Prostate gland (tissue), 2 donors: ENCODE results near the gene BAHD1.

Experiments used
- POLR2AphosphoS5 ChIP-seq: sonication (generic); formaldehyde crosslinking; IDR thresholded peaks from one replicate; pipeline ENCODE4 v1.6.1; 2017; ENCODE audit warnings: antibody characterized with exemption
- TF ChIP-seq, protein P1 (sequence below), 4 experiments: fragments of 200-600 bp in 2 of 4; fragments of 450-650 bp in 2 of 4; sonication (generic) in 2 of 4; IDR thresholded peaks; 1 replicate in 3 of 4; 2 replicates in 1 of 4; pipeline ENCODE4 v1.5.1; 2016 to 2019; ENCODE audit warnings: antibody characterized with exemption in 4 of 4, mild to moderate bottlenecking in 2 of 4, moderate library complexity in 2 of 4

DNA sequence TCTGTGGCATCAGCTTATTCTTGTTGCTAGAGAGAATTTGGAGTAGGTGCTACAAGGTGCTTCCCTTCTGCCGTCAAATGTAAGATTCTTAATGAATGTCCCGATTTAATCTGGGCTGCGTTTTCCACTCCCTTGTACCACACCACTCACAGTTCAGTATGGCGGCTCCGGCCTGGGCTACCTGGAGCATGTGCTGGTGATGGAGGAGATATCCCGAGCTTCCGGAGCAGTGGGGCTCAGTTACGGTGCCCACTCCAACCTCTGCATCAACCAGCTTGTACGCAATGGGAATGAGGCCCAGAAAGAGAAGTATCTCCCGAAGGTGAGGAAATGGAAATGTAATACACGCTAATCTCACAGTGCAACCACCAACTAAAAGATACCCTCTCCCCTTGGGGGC lies 30.3 kb upstream of the BAHD1 start:
- TF ChIP-seq, protein P1, sequence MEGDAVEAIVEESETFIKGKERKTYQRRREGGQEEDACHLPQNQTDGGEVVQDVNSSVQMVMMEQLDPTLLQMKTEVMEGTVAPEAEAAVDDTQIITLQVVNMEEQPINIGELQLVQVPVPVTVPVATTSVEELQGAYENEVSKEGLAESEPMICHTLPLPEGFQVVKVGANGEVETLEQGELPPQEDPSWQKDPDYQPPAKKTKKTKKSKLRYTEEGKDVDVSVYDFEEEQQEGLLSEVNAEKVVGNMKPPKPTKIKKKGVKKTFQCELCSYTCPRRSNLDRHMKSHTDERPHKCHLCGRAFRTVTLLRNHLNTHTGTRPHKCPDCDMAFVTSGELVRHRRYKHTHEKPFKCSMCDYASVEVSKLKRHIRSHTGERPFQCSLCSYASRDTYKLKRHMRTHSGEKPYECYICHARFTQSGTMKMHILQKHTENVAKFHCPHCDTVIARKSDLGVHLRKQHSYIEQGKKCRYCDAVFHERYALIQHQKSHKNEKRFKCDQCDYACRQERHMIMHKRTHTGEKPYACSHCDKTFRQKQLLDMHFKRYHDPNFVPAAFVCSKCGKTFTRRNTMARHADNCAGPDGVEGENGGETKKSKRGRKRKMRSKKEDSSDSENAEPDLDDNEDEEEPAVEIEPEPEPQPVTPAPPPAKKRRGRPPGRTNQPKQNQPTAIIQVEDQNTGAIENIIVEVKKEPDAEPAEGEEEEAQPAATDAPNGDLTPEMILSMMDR (IDR thresholded peaks at IDR 0.05) = no peak
- TF ChIP-seq POLR2AphosphoS5 = no peak
